Skeletal muscle cell (primary cell): ENCODE results near the gene ASXL3.

ENCODE experiments used
- DNase-seq: peaks from one replicate; pipeline ENCODE4 v3.0.0-alpha.2; 2010; ENCODE audit warnings: low read depth
- H3K4me3 ChIP-seq: 2 replicates; pipeline ENCODE4 v1.5.1; 2011; ENCODE audit warnings: low read depth, mild to moderate bottlenecking, control low read depth, low read length, moderate library complexity

Gene ASXL3

GRCh38 chr18:33579349-33580215 is 1.6 kb downstream of the ASXL3 start:
- H3K4me3 ChIP-seq, result peak overlapping the region; percentile 60

GRCh38 chr18:33580546-33580945 is 2.5 kb downstream of the ASXL3 start:
- DNase-seq, result no peak
- no peak overlapping the region for H3K4me3 ChIP-seq

More at GRCh38 chr18:33579349-33580215, 1.6 kb downstream of the ASXL3 start:
- DNase-seq, result no peak

GRCh38 chr18:33581856-33582255 is 3.8 kb downstream of the ASXL3 start:
- H3K4me3 ChIP-seq, result no peak overlapping the region

GRCh38 chr18:33583901-33584300 is 5.9 kb downstream of the ASXL3 start:
- DNase-seq, result no peak
- no peak overlapping the region for H3K4me3 ChIP-seq

More at GRCh38 chr18:33581856-33582255, 3.8 kb downstream of the ASXL3 start:
- DNase-seq, result no peak

- no peak overlapping the region for H3K4me3 ChIP-seq
- DNase-seq, result no peak
Observed at GRCh38 chr18:33584548-33585430, 6.8 kb downstream of the ASXL3 start.

GRCh38 chr18:33585431-33585775 is 7.4 kb downstream of the ASXL3 start:
- H3K4me3 ChIP-seq, result no peak overlapping the region
- DNase-seq, result no peak

- H3K4me3 ChIP-seq, result no peak overlapping the region
- DNase-seq, result no peak
Observed at GRCh38 chr18:33588361-33588760, 10.3 kb downstream of the ASXL3 start.

GRCh38 chr18:33593261-33593660 is 15.2 kb downstream of the ASXL3 start:
- no peak for DNase-seq
- no peak overlapping the region for H3K4me3 ChIP-seq

GRCh38 chr18:33594799-33595198 is 16.8 kb downstream of the ASXL3 start:
- no peak for DNase-seq

GRCh38 chr18:33596178-33596854 is 18.3 kb downstream of the ASXL3 start:
- DNase-seq, result peak; percentile 25
- H3K4me3 ChIP-seq, result no peak overlapping the region

More at GRCh38 chr18:33594799-33595198, 16.8 kb downstream of the ASXL3 start:
- H3K4me3 ChIP-seq, result no peak overlapping the region

GRCh38 chr18:33600846-33601245 is 22.8 kb downstream of the ASXL3 start:
- no peak overlapping the region for H3K4me3 ChIP-seq
- no peak for DNase-seq

- no peak overlapping the region for H3K4me3 ChIP-seq
- no peak for DNase-seq
Observed at GRCh38 chr18:33603454-33603853, 25.4 kb downstream of the ASXL3 start.

- H3K4me3 ChIP-seq, result no peak overlapping the region
- DNase-seq, result no peak
Observed at GRCh38 chr18:33605250-33605649, 27.2 kb downstream of the ASXL3 start.

- H3K4me3 ChIP-seq, result no peak overlapping the region
- no peak for DNase-seq
Observed at GRCh38 chr18:33606621-33607020, 28.6 kb downstream of the ASXL3 start.

GRCh38 chr18:33611525-33612135 is 33.6 kb downstream of the ASXL3 start:
- H3K4me3 ChIP-seq, result no peak overlapping the region
- no peak for DNase-seq

- no peak for DNase-seq
- H3K4me3 ChIP-seq, result no peak overlapping the region
Observed at GRCh38 chr18:33612632-33613031, 34.6 kb downstream of the ASXL3 start.

- no peak for DNase-seq
Observed at GRCh38 chr18:33616556-33616955, 38.5 kb downstream of the ASXL3 start.

GRCh38 chr18:33627114-33627513 is 49.1 kb downstream of the ASXL3 start:
- H3K4me3 ChIP-seq, result no peak overlapping the region
- DNase-seq, result no peak

More at GRCh38 chr18:33616556-33616955, 38.5 kb downstream of the ASXL3 start:
- H3K4me3 ChIP-seq, result no peak overlapping the region

- no peak overlapping the region for H3K4me3 ChIP-seq
- no peak for DNase-seq
Observed at GRCh38 chr18:33630476-33630875, 52.5 kb downstream of the ASXL3 start.
